ENCODE measurements around the gene ARID1A. TPM values are rescaled to one million over a fixed set of nuclear protein-coding genes. Genes with fewer than 3 reads are reported as not detected.

Gene ARID1A
- total RNA-seq, 4 donors from 2014 or later: 43.4 to 72.0 (median 53.1) TPM

DNA sequence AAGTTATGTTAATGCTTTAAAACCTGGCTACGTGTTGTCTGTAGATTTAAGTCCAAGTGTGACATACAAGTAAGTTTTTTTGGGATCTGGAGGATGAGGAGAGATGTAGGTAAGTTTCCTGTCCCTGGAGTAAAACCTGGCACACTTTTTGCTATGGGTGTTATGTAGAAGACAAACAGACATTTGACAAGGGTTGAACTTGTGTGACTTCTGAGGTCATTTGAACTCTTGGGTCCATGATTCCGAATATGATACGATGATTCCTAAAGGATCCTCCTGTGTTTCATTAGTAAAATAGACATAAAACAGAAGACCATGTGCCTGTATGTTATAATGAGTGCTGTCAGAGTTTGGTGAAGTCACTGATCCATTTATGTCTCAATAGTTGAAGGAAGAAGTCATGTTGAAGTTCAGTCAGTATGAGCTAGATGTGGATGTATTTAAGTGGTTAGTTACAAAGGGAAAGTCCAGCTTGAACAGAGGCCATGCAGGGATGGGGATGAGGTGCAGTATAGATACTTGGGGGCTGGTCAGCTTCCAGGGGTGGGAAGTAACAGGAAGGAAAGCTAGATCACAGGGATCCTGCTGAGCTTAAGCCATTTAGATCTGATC is 44.3 kb downstream of the ARID1A start:
- no peaks in the 10 kb centered on the region for H3K27me3 ChIP-seq
- intact Hi-C loops (cut with DNase I; ENCODE audit: low total_unique reads) (no loop called here), in situ Hi-C loops (cut with MboI; ENCODE audit: low pct_ligation_motif_present in 1 of 4, low pct_unique_long_range_greater_than_20kb in 1 of 4, low sequenced_read_pairs in 3 of 4) (no loop called here)
- no peak for DNase-seq
- peaks cover 9 to 47% (median 22%) of the 10 kb centered on the region in 4 donors for H3K4me1 ChIP-seq
- no peak for TF ChIP-seq POLR2A (IDR thresholded peaks at IDR 0.05)
- TF ChIP-seq EP300 (IDR thresholded peaks at IDR 0.05; ENCODE audit: low read depth): no peak
- TF ChIP-seq, protein P1, sequence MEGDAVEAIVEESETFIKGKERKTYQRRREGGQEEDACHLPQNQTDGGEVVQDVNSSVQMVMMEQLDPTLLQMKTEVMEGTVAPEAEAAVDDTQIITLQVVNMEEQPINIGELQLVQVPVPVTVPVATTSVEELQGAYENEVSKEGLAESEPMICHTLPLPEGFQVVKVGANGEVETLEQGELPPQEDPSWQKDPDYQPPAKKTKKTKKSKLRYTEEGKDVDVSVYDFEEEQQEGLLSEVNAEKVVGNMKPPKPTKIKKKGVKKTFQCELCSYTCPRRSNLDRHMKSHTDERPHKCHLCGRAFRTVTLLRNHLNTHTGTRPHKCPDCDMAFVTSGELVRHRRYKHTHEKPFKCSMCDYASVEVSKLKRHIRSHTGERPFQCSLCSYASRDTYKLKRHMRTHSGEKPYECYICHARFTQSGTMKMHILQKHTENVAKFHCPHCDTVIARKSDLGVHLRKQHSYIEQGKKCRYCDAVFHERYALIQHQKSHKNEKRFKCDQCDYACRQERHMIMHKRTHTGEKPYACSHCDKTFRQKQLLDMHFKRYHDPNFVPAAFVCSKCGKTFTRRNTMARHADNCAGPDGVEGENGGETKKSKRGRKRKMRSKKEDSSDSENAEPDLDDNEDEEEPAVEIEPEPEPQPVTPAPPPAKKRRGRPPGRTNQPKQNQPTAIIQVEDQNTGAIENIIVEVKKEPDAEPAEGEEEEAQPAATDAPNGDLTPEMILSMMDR (IDR thresholded peaks at IDR 0.05): no peak
- no peak for TF ChIP-seq POLR2AphosphoS5 (IDR thresholded peaks at IDR 0.05)
- no peak overlapping the region for H3K4me3 ChIP-seq
- peak overlapping the region; percentile 12 to 46 (median 38) for H3K27ac ChIP-seq
- no peaks in the 10 kb centered on the region for H3K9me3 ChIP-seq
- peaks cover 0 to 22% (median 10%) of the 10 kb centered on the region in 4 donors for H3K36me3 ChIP-seq
- 71 to 74% methylated on average over 3 of the region's 3 CpGs for WGBS, 2 donors (ENCODE audit: low coverage in 1 of 2)

DNA sequence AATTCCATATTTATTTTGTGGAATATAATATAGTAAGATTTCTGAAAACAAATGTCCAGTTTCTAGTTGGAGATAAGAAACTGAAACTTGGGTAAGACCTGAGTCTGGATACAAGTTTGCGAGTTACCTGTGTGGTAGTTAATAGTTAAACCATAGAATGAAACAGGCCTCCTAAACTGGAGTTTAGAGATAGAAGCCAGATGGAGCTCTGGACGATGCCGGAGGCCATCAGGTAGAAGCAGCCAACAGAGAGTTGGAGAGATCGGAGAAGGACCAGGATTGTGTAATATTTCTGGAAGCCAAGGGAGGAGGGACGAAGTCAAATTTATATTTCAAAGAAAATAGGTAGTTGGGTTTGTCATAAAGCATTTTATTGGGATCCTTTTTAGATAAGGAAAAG is 45.1 kb downstream of the ARID1A start:
- intact Hi-C loops (cut with DNase I; ENCODE audit: low total_unique reads) (no loop called here), in situ Hi-C loops (cut with MboI; ENCODE audit: low pct_ligation_motif_present in 1 of 4, low pct_unique_long_range_greater_than_20kb in 1 of 4, low sequenced_read_pairs in 3 of 4) (no loop called here)
- no peaks in the 10 kb centered on the region for H3K9me3 ChIP-seq
- TF ChIP-seq POLR2AphosphoS5 (IDR thresholded peaks at IDR 0.05): no peak
- TF ChIP-seq POLR2A (IDR thresholded peaks at IDR 0.05): no peak
- TF ChIP-seq EP300 (IDR thresholded peaks at IDR 0.05; ENCODE audit: low read depth): no peak
- TF ChIP-seq, protein P1 (IDR thresholded peaks at IDR 0.05): no peak
- H3K36me3 ChIP-seq: peaks cover 0 to 17% (median 8%) of the 10 kb centered on the region in 4 donors
- H3K27me3 ChIP-seq: no peaks in the 10 kb centered on the region
- peaks cover 13 to 56% (median 25%) of the 10 kb centered on the region in 4 donors for H3K4me1 ChIP-seq
- peak overlapping the region; percentile 26 to 42 (median 32) for H3K27ac ChIP-seq
- 30 to 47% methylated on average over 2 to 5 of the region's 5 CpGs for WGBS, 2 donors (ENCODE audit: low coverage in 1 of 2)
- no peak overlapping the region for H3K4me3 ChIP-seq
- DNase-seq: no peak

DNA sequence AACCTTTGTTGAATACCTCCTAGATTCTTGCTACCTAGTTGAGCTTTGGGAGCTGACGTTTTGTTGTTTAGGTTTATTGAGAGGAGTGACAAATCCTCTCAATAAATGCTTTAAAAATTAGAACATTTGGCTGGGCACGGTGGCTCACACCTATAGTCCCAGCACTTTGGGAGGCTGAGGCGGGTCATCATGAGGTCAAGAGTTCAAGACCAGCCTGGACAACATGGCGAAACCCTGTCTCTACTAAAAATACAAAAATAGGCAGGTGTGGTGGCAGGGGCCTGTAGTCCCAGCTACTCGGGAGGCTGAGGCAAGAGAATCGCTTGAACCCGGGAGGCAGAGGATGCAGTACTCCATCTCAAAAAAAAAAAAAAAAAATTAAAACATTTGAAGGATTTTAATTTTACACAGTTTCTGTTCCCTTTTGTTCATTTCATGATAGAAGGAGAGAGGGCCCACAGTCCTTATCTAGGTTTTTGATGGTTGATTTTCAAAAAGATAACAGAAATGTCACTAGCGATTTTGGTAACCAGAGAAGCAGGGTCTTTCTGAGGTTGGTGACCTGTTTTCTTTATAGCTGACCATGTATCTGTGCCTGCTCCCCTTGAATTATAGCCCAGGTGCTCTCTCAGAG is 47.7 kb downstream of the ARID1A start:
- Histone ChIP-seq H3K27ac (peak overlapping the region; percentile 71 to 74 (median 72)), H3K4me1 (peaks cover 16 to 68% (median 31%) of the 10 kb centered on the region in 4 donors), H3K4me3 (no peak overlapping the region), H3K27me3 (no peaks in the 10 kb centered on the region), H3K36me3 (peaks cover 0 to 10% (median 0%) of the 10 kb centered on the region in 4 donors), H3K9me3 (no peaks in the 10 kb centered on the region)
- 80 to 81% methylated on average over 5 to 8 of the region's 8 CpGs for WGBS, 2 donors (ENCODE audit: low coverage in 1 of 2)
- no peak for DNase-seq
- intact Hi-C loops (cut with DNase I; ENCODE audit: low total_unique reads) (loop anchor here (1.0 kb wide), 1 partner anchor 43 kb away; no protein-coding TSS in a partner anchor), in situ Hi-C loops (cut with MboI; ENCODE audit: low pct_ligation_motif_present in 1 of 4, low pct_unique_long_range_greater_than_20kb in 1 of 4, low sequenced_read_pairs in 3 of 4) (no loop called here)
- TF ChIP-seq EP300 (IDR thresholded peaks at IDR 0.05; ENCODE audit: low read depth): no peak
- TF ChIP-seq POLR2A (IDR thresholded peaks at IDR 0.05): no peak
- TF ChIP-seq POLR2AphosphoS5 (IDR thresholded peaks at IDR 0.05): no peak
- TF ChIP-seq, protein P1 (IDR thresholded peaks at IDR 0.05): no peak

DNA sequence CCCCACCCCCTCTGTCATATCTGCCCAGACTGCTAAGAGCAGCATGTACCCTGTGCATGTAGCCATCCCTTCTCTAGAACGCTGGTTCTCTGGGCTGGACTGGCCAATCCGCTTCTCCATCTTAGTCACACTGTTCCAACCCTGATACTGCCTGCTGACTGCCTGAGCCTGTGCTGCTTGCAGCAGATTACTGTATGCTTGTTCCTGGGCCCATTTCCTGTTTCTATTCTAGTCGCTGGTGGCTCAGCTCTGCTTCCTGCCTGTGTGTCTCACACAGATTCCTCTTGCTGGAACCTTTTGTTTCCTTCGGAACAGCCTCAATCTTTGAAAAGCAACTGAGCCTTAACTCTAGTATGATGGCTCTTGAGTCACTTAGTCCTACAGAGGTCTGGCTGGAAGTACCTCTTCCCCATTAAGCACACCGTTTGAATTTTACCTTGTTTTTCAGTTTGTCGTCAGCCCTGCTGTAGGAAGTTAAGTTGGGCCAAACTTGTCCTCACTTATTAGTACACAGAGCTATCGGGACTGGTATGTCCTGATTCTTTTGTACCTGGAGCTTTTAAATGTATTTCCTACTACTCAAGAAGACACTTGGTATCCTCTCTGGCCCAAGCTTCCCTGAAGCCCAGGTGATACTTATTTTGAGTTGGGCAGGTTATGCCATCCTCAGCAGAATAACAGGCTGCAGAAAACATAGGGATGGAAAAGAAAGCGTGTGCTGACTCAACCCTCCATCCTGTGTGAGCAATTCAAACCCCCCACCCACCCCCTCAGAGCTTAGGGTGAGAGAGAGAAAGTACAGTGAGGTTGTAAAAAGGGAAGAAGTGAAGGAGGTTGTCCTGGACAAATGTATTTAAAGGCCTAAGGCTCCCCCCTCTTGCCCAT is 48.5 kb downstream of the ARID1A start:
- TF ChIP-seq, protein P1 (IDR thresholded peaks at IDR 0.05): no peak
- TF ChIP-seq POLR2A (IDR thresholded peaks at IDR 0.05) (no peak), POLR2AphosphoS5 (IDR thresholded peaks at IDR 0.05) (peak in 1 of 3 donors; percentile 64), EP300 (IDR thresholded peaks at IDR 0.05; ENCODE audit: low read depth) (no peak)
- Histone ChIP-seq H3K9me3 (no peaks in the 10 kb centered on the region), H3K4me1 (peaks cover 16 to 67% (median 31%) of the 10 kb centered on the region in 4 donors), H3K27ac (peak overlapping the region; percentile 71 to 74 (median 72)), H3K36me3 (peaks cover 0 to 10% (median 0%) of the 10 kb centered on the region in 4 donors), H3K27me3 (no peaks in the 10 kb centered on the region), H3K4me3 (no peak overlapping the region)
- in situ Hi-C loops (cut with MboI; ENCODE audit: low pct_ligation_motif_present in 1 of 4, low pct_unique_long_range_greater_than_20kb in 1 of 4, low sequenced_read_pairs in 3 of 4) (no loop called here), intact Hi-C loops (cut with DNase I; ENCODE audit: low total_unique reads) (loop anchor here (1.0 kb wide), 1 partner anchor 42 kb away; no protein-coding TSS in a partner anchor)
- DNase-seq: peak; percentile 81
- 51 to 63% methylated on average over 6 to 8 of the region's 8 CpGs for WGBS, 2 donors (ENCODE audit: low coverage in 1 of 2)
